ENCODE data around the gene JAK1.

DNA sequence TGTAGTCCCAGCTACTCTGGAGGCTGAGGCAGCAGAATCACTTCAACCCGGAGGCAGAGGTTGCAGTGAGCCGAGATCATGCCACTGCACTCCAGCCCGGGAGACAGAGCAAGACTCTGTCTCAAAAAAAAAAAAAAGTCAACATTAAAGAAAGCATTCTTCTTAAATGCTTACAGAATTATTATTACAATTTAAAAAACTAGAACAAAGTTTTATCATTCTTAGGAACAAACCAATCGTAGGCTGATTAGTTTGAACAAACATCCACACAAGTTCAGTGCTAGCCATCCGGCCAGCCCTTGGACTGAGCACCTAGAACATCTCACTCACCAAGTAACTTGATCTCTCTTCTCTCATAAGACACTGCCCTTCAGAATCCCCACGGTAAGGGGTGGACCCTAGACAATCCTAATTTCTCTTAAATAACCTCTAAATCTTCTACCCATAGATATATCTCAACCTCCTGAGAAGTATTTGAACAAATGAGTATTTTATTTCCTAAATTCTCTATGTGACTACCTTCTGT lies 16.0 kb downstream of the JAK1 start:
- TF ChIP-seq, protein P1, sequence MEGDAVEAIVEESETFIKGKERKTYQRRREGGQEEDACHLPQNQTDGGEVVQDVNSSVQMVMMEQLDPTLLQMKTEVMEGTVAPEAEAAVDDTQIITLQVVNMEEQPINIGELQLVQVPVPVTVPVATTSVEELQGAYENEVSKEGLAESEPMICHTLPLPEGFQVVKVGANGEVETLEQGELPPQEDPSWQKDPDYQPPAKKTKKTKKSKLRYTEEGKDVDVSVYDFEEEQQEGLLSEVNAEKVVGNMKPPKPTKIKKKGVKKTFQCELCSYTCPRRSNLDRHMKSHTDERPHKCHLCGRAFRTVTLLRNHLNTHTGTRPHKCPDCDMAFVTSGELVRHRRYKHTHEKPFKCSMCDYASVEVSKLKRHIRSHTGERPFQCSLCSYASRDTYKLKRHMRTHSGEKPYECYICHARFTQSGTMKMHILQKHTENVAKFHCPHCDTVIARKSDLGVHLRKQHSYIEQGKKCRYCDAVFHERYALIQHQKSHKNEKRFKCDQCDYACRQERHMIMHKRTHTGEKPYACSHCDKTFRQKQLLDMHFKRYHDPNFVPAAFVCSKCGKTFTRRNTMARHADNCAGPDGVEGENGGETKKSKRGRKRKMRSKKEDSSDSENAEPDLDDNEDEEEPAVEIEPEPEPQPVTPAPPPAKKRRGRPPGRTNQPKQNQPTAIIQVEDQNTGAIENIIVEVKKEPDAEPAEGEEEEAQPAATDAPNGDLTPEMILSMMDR (conservative IDR thresholded peaks at IDR 0.05; ENCODE audit: low read depth, low read length): no peak
- no peak for TF ChIP-seq EZH2 (IDR thresholded peaks at IDR 0.05; ENCODE audit: low read length, unreplicated experiment)
- no peak for TF ChIP-seq EZH2phosphoT487 (IDR thresholded peaks at IDR 0.05; ENCODE audit: borderline replicate concordance, low read length)

Measured in PC-3 (cell line).